Parathyroid adenoma (tissue), 2 donors: ENCODE results near the gene SLC12A7.
"Not testable (repeated sequence)": the region's sequence is repeated elsewhere in the genome, so short reads cannot be mapped to it uniquely, and the experiment has no call there.

Experiments
- H2AFZ ChIP-seq: fragments of 300-600 bp; sonication (generic); one replicate; pipeline ENCODE4 v1.7.0; 2017; ENCODE audit warnings: antibody characterized with exemption, mild to moderate bottlenecking
- H3K27ac ChIP-seq: fragments of 300-600 bp; sonication (generic); one replicate; pipeline ENCODE4 v1.7.0; 2017
- H3K27me3 ChIP-seq: fragments of 300-600 bp; sonication (generic); one replicate; pipeline ENCODE4 v1.7.0; 2017; ENCODE audit warnings: low read length; ENCODE audit not compliant: control insufficient read depth, insufficient read depth
- H3K36me3 ChIP-seq: fragments of 300-600 bp; sonication (generic); one replicate; pipeline ENCODE4 v1.7.0; 2017; ENCODE audit warnings: low read length; ENCODE audit not compliant: control insufficient read depth, insufficient read depth
- H3K4me1 ChIP-seq: fragments of 300-600 bp; sonication (generic); one replicate; pipeline ENCODE4 v1.7.0; 2017; ENCODE audit warnings: control low read depth
- H3K4me2 ChIP-seq: fragments of 300-600 bp; sonication (generic); one replicate; pipeline ENCODE4 v1.7.0; 2017; ENCODE audit warnings: low read length
- H3K4me3 ChIP-seq: fragments of 300-600 bp; sonication (generic); one replicate; pipeline ENCODE4 v1.7.0; 2017; ENCODE audit warnings: low read depth, low read length
- H3K79me2 ChIP-seq: fragments of 300-600 bp; sonication (generic); one replicate; pipeline ENCODE4 v1.7.0; 2017; ENCODE audit warnings: control low read depth
- H3K9ac ChIP-seq: fragments of 300-600 bp; sonication (generic); one replicate; pipeline ENCODE4 v1.7.0; 2017; ENCODE audit warnings: mild to moderate bottlenecking
- H3K9me3 ChIP-seq: fragments of 300-600 bp; sonication (generic); one replicate; pipeline ENCODE4 v1.7.0; 2017; ENCODE audit warnings: low read length; ENCODE audit not compliant: control insufficient read depth
- CTCF ChIP-seq: fragments of 300-600 bp; sonication (generic); IDR thresholded peaks from one replicate; pipeline ENCODE4 v1.7.0; 2017; ENCODE audit warnings: antibody characterized with exemption, mild to moderate bottlenecking
- donor health status: primary hyperparathyroidism.

SLC12A7 gene

GRCh38 chr5:1002836-1003235 lies 109.0 kb downstream of the SLC12A7 start:
- no peak overlapping the region for H3K27ac ChIP-seq
- no peak overlapping the region for H3K4me2 ChIP-seq
- H3K79me2 ChIP-seq: no peaks in the 10 kb centered on the region
- H3K9ac ChIP-seq: no peak overlapping the region
- TF ChIP-seq CTCF: no peak
- H3K4me1 ChIP-seq: no peaks in the 10 kb centered on the region
- H2AFZ ChIP-seq: no peak overlapping the region
- no peaks in the 10 kb centered on the region for H3K9me3 ChIP-seq
- H3K4me3 ChIP-seq: no peak overlapping the region
- H3K36me3 ChIP-seq: no peaks in the 10 kb centered on the region
- H3K27me3 ChIP-seq: no peaks in the 10 kb centered on the region

- Histone ChIP-seq H3K79me2 (no peaks in the 10 kb centered on the region), H3K4me2 (no peak overlapping the region), H3K4me1 (peaks cover 2% of the 10 kb centered on the region), H3K9me3 (no peaks in the 10 kb centered on the region), H3K36me3 (no peaks in the 10 kb centered on the region), H2AFZ (no peak overlapping the region), H3K27me3 (no peaks in the 10 kb centered on the region), H3K27ac (no peak overlapping the region), H3K4me3 (no peak overlapping the region), H3K9ac (no peak overlapping the region)
- no peak for TF ChIP-seq CTCF
Measured at GRCh38 chr5:1002271-1002546, 109.7 kb downstream of the SLC12A7 start.

GRCh38 chr5:1001406-1002270 lies 110.2 kb downstream of the SLC12A7 start:
- Histone ChIP-seq H3K4me1 (peaks cover 3% of the 10 kb centered on the region), H3K4me3 (no peak overlapping the region), H3K27ac (no peak overlapping the region), H3K27me3 (no peaks in the 10 kb centered on the region), H3K36me3 (no peaks in the 10 kb centered on the region), H3K79me2 (no peaks in the 10 kb centered on the region), H3K9ac (no peak overlapping the region), H2AFZ (no peak overlapping the region), H3K4me2 (no peak overlapping the region), H3K9me3 (no peaks in the 10 kb centered on the region)
- TF ChIP-seq CTCF: no peak

- H3K79me2 ChIP-seq, H3K4me3 ChIP-seq, H3K4me1 ChIP-seq, H3K27me3 ChIP-seq, H3K9me3 ChIP-seq, H3K4me2 ChIP-seq, H2AFZ ChIP-seq, H3K36me3 ChIP-seq, H3K27ac ChIP-seq, H3K9ac ChIP-seq: not testable (repeated sequence)
Measured at GRCh38 chr5:1000831-1001230, 111.0 kb downstream of the SLC12A7 start.
